ENCODE measurements around the gene UNC50. TPM values are rescaled to one million over a fixed set of nuclear protein-coding genes. Genes with fewer than 3 reads are reported as not detected.

UNC50 gene, protein sequence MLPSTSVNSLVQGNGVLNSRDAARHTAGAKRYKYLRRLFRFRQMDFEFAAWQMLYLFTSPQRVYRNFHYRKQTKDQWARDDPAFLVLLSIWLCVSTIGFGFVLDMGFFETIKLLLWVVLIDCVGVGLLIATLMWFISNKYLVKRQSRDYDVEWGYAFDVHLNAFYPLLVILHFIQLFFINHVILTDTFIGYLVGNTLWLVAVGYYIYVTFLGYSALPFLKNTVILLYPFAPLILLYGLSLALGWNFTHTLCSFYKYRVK
- 59.2 TPM for total RNA-seq (ENCODE audit: insufficient read depth, low replicate concordance)

DNA sequence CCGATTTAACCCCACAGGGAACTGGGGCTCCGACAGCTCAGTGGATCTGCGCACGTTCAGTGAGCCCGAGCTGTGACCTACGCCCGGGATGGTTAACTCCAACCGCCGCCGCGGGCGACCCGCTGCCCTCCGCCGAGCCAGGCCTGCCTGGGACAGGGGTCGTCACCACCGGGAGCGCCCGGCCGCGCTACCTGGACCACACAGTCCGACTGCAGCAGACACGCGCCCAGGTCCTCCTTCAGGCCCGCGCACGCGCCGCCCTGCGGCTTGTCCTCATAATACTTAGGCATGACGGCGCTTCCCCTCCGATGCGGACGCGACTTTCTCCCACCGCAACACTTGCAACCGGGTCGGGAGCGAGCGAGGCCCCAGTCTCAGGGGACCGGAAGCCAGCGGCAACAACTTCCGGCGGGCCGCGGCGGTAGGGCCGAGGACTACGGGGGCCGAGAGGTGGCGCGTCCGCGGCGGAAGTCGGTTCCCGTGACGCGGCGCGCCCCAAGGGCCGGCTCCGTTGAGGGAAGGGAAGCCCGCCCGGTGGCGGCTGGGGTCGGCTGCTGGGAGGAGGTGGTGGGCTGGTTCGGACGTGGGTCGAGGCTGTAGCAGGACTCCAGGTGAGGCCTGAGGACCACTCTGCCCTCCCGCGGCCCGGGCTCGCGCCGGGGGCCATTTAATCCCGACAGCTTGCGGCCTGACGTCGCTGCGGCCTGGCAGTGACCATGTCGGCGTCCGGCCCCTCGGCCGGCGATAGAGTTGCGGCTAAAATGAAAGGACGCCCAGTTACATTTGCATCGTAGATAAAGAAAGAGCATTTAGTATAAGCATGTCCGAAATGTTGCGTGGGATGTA, at the start of gene UNC50, which contains the start of gene COA5:
UNC50 (plus strand) TSS at position 474 of the 846 bp plus-strand sequence. CDS start 1,171 bp downstream, outside the sequence.
COA5 (minus strand) TSS at position 397 of the 846 bp plus-strand sequence; CDS start at position 290, 107 bp downstream.
- DNase-seq (ENCODE audit: low spot score): peak; percentile 90

DNA sequence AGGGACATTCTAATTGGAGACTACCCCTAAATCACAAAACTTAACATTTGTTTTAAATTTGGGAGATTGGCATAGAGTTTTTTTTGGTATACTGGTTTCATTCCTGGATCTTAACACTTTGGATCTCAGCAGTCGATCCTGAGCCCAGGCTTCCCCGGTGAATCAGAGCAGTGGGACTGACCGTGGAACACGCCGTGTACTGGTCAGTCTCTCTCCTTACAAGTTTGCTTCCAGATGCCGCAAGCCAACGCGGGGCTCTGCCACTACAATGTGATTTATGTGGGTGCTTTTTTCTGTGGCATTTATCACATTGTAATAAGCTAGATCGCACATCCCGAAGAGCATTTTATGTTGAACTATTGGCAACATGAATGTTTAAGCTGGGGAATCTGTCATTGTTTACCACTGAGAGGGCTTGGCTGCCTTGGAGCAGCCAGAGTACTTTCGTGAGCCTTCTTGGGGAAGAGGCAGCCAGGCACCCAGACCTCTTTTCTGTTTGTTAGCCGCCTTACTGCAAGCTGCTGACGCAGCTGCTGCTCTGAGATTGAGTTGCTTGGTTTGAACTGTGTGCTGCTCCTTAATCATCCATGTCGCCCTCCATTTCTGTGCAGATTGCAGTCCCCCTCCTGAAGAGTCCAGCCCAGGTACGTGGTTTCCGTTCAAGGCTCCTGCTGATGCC, 49.4 kb upstream of the UNC50 start:
- DNase-seq (ENCODE audit: low spot score): no peak

DNA sequence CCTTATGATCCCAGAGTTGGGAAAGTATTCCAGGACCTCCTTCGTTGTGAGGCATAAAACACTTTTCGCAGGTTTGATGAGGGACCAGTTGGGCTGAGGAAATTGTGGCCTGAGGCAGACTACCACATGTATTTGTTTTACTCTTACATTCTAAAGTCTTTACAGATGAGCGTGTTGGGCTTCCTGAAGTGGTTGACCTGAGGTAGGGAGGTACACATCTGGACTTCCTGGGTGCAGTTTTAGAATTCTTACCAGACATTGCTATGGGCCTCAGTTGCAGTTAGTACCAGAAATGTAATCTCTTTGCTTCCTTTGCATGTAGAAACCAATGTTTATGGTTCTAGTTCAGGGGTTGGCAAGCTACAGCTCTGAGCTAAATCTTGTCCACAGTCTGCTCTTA, 48.8 kb upstream of the UNC50 start:
- no peak for DNase-seq (ENCODE audit: low spot score)

DNA sequence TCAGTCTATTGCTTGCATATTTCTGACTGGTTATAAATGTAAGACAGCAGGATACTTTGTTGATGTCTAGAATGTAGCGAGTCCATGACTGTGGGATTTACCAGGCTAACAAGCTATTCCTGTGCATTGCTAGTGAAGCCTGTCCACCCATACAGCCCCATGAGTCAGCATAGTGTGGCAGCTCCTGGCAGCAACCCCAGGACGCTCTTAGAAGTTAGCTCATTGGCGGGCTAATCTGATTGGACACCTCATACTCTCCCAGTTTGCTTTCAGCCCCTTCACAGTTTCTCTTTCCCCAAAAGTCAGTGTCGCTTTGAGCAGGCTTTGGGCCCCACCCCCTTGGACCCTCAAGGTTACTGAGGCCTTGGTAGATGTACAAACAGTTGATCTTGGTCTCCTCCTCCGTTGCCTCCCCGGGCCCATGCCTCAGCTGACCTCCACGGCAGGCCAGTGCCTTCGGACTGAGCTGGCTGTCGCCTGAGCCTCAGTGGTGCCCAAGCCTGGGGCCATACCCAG, 48.1 kb upstream of the UNC50 start:
- peak; percentile 28 for DNase-seq (ENCODE audit: low spot score)

DNA sequence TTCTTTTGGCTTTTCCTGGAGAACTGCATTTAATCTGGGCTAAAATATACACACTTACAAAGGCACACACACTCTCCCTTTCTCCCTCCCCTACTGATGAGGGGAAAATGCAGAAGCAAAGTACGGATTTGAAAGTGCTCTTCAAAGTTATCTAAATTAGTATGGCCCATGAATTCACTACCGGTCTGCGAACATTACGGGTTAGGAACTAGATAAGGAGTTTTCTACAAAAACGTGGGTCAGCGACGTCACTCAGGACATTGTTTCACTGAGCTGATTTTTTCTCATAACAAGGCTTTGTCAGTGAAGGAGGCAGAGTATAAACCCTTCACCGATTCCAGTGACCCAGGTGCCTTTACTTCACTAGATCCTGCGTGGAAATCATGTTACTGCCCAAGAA, 47.4 kb upstream of the UNC50 start:
- DNase-seq (ENCODE audit: low spot score): no peak

DNA sequence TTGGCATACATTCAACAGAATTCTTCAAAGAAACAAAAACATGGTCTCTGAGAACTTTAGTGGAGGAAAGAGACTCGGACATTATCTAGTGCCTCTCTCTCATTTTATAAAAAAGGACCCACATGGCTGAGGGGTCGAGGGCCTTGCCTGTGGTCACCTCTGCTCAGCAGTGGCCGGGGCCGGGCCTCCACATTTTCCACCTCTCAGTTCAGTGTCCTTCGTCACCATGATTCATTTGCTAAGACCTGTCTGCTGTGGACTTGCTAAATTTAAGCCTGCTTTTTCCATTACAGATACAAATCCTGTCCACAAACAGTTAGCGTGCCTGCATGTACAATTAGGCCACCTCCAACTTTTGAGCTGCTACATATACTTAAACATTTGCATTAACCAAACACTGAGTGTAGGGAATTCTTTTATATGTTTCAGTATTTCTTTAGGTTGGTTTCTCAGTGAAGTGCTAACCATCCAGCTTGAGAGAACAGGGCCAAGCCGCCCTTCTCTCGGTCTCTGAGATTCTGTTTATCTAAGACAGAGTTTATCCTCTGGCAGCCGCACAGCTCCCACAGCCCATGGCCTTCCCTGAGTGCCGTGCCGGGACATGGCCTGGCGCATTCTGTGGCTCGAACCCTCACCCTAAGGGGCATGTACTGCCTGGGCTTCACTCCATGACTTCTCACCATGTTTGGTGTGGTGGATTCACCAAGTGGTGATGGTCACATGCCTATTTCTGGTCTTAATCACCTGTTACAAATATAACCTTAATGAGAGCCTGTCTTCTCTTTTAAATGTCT, 46.3 kb upstream of the UNC50 start:
- no peak for DNase-seq (ENCODE audit: low spot score)

DNA sequence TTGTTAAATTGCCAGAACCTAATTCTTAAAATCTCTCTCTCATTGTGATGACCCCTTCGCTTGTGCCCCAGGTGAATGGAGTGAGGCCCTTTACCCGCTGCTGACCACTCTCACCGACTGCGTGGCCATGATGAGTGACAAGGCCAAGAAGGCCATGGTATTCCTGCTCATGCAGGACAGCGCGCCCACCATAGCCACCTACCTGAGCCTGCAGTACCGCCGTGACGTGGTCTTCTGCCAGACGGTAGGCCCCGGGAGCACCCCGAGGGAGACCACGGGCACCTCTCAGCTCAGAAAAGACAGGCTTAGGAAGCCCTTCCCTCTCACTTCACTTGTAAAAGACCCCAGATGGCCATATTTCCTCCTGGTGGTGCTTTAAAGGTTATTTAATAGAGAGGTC, 45.0 kb upstream of the UNC50 start:
- no peak for DNase-seq (ENCODE audit: low spot score)

DNA sequence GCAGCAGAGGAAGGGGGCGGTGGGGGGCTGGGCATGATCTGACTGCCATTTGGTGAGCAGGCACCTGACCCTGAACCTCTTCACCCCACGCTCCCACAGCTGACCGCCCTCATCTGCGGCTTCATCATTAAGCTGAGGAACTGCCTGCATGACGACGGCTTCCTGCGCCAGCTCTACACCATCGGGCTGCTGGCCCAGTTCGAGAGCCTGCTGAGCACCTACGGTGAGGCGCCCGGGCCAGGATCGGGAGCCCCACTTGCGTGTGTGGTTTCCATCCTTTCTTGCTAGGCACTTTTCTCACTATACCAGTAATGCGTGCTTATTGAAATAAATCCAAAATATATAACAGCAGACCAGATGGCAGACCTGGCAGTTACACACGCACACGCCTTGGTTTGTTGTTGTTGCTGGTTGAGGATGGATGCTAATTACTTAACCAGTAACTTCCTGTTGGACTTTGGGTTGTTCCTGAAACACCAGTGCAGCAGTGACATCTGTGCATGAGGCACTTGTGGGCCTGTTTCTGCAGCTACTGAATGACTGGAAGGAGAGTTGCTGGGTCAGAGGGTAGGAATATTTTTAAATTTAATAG, 43.8 kb upstream of the UNC50 start:
- no peak for DNase-seq (ENCODE audit: low spot score)

DNA sequence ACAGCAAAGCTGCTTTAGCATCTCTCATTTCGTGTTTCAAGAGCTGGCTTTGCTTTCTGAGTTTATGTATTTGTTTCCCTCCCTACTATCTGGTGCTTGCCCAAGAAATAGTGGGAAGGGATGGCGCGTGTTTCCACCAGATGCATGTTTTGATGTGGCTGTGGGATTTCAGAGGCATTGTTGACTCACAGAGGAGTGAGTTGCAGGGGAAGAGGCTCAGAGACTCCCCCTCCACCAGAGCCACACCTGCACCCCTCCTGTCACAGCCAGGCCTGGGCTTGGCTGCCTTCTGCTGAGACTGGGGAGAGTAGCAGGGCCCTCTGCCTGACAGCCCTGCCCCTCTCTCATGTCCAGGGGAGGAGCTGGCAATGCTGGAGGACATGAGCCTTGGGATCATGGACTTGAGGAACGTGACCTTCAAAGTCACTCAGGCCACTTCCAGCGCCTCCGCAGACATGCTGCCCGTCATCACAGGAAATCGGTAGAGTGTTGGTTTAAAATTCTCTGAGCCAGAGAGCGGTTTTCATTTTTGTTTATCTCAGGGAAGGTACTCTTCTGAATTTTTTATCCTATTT, 43.0 kb upstream of the UNC50 start:
- no peak for DNase-seq (ENCODE audit: low spot score)

DNA sequence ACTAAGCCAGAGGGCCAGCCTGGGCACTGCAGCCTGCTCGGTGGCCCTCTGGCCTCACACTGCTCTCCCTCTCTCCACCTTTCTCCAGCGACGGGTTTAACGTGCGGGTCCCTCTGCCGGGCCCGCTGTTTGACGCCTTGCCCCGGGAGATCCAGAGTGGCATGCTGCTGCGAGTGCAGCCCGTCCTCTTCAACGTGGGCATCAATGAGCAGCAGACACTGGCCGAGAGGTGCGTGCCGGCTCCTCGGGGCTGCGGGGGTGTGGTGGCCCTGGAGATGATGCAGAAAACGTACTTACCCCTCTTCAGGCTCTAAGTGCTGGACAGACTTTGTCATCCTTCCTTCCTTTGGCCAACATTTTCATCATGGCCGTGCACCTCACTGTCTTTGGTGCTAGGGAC, 42.4 kb upstream of the UNC50 start:
- DNase-seq (ENCODE audit: low spot score): no peak

DNA sequence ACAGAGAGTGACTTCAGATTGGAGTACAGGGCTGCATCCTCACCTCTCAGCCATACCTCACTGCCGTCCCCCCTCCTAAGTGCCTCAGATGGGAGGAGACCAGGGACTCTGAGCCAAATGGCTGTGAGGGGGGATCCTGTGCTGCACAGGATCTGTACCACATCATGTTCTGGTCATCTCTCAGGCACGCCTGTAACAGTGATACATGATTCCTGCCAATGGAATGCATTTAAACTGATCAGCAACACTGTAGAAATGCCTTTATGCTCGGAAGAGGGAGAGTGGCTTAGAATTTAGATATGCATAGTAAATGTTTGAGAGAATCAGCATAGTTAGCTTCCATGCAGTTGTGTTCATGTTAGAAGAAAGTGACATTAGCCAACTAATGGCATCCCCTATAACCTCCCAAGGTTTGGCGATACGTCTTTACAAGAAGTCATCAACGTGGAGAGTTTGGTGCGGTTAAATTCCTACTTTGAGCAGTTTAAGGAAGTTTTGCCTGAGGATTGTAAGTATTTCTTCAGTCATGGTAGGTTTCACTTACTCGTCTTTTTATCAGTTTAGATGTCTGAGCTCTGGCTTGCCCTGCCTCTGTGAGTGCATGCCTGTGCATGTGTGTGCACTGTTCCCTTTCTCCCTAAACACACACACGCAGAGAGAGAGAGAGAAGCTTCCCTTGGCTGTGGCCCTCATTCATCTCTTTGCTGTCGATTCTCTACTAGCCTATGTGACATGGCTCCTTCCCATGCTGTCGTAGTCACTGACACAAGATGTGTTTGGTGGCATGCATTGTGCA, 40.0 kb upstream of the UNC50 start:
- peak; percentile 26 for DNase-seq (ENCODE audit: low spot score)

DNA sequence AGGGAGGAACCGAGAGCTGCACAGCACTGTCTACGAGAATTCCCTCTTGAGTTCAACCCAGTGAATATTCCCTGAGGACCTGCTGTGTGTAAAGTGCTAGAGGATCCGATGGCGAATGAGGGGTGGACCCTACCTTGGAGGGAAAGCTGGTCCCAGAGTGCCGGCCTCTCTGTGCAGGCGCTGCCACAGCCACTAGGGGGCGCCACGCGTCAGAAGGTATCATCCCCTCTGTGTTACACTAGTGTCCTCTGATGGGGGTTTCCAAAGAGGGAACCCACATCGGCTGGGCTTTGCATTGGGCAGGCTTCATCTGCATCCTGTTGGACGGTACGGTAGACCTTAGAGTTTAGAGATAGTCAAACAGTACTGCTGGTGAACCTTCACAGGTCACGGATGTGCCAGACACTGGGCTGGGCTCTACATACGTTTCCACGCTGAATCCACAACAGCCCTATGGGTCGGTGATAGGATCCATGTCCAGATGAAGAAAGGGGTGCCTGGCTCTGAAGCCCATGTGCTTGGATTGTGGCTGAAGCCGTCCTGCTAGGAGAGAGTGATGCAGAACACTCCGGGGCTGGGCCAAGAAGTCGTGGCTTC, 39.1 kb upstream of the UNC50 start:
- no peak for DNase-seq (ENCODE audit: low spot score)

DNA sequence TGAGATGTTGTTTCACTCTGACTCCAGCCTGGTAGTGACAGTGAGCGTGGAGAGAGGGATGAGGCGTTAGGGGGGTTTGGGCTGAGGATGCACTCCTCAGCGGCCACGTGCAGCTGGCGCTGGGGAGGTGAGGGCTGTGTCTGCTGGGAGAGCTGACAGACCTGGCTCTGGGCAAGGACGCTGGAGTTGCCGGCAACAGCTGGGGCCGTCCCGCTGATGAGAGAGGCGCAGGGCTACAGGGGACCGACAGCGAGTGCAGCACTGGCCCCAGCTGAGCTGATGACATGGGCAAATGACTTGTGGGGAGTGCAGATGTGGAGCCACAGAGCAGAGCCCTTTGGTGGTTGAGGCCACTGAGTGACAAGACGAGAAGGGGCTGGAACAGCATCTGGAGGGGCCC, 38.5 kb upstream of the UNC50 start:
- no peak for DNase-seq (ENCODE audit: low spot score)

DNA sequence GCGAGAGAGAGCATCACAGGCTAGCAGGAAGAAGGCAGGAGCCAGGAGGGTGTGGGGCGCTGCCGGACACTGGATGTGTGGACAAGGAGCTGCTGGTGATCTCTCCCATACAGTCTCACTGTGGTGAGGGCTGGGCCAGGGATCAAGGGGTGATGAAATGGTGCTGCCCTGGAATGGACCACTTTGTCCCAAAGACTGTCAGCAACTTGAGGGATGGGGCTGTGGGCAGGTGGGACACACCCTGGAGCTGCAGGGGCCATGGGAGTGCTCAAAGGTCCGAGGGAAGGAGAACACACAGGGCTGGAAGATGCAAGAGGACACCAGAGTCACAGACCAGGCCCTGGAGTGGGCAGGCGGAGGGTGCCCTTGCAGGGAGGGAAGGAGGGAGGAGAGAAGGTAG, 38.0 kb upstream of the UNC50 start:
- DNase-seq (ENCODE audit: low spot score): no peak

DNA sequence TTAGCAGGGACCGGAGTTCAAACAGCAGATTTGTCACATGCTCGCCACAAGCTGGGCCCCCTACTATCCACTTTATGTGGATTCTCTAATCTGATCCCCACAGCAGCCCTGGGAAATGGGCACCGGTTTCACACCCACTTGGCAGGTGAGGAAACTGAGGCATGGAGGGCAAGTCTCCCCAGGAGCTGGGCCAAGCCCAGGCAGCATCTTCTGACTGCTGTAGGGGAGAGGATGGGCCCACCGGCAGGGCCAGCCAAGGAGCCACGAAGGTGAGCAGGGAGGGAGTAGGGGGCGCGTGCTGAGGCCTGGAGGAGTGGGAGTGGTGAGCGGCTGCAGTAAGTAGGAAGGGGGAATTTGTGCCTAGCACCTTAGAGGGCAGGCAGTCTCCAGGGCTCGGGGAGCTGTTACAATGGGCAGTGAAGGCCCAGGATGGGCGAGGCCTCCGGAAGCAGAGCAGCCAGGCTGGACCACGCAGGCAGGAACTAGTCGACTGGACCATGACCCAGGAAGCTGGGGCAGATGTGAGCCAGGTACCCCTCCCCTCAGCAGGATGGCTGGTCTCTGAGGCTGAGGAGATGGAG, 37.2 kb upstream of the UNC50 start:
- no peak for DNase-seq (ENCODE audit: low spot score)

DNA sequence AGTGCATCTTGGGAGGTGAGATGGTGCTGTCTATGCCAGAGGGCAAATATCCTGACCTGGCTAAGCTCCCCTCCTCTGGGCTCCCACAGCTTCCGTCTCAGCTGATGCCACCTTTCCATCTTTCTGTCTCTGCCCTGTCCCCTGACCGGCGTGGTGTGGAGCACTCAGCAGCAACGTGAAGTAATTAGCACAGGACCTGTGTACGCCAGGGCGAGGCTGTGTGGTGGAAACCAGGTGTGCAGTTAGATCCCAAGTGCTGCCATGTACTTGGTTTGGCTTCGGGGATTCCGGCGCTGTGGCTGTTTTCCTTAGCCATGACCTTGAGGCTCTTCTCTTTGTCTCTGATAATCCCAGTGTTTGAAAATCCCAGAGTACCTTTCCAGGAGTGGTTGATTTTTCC, 36.6 kb upstream of the UNC50 start:
- no peak for DNase-seq (ENCODE audit: low spot score)

DNA sequence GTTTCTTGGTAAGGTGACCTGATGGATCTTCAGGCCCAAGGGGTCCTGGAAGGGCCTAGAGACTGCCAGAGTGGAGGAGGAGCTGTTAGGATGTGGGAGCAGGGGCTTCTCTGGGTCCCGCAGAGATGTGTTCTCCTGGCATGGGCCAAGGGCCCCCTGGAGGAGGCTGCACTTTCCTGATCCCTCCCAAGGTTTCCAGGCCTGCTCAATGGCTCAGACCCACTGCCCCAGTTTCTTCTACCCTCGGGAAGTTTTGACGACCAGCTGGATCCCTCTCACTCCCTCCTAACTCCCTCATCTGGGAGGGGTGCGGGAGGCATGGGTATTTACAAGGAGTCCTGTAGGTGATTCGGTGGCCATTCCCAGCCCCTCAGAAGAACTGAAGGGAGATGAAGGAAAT, 36.2 kb upstream of the UNC50 start:
- DNase-seq (ENCODE audit: low spot score): no peak

DNA sequence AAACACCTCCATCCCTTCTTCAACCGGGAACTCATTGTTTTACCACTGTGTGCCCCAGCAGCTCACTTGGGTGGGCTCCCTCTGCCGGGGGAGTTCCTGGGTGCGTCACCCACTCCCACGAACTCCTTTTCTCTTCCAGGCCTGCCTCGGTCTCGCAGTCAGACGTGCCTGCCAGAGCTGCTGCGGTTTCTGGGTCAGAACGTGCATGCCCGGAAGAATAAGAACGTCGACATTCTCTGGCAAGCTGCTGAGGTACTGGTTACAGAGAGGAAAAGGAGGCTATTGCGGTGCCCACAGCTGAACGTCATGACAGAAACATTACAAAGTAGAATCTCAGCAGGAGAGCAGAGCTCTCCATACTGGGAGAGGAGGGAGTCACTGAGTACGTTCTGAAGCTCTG, 35.7 kb upstream of the UNC50 start:
- DNase-seq (ENCODE audit: low spot score): no peak

DNA sequence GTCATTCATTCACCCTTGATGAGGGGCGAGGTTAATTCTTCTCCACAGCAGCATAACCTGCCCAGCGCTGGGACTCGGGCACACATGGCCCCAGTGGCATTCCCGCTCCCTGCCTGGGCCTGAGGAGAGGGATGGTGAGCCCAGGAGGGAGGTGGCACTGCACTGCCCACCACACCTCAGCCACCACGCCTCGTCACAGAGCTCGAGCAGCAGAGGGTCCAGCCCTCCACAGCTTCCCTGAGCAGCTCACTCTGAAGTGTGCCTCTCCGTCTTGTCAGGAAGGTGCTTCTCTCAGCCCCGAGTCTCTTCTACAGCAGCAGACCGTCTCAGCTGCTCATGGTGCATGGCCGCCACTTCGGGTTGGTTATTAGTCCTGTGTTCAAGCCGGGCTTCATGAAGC, 35.0 kb upstream of the UNC50 start:
- no peak for DNase-seq (ENCODE audit: low spot score)
